Measurements from ENCODE around the gene RXRA. TPM values are rescaled to one million over a fixed set of nuclear protein-coding genes. Genes with fewer than 3 reads are reported as not detected.

RXRA gene
- total and polyA plus RNA-seq, 12 donors: 5.5 to 114 (median 71.3) TPM

GRCh38 chr9:134396825-134397224, 70.6 kb downstream of the RXRA start:
- no peaks in the 10 kb centered on the region for H3K27me3 ChIP-seq
- peaks cover 11 to 38% of the 10 kb centered on the region in 2 donors for H3K4me1 ChIP-seq (replicated peaks in 1 of 2)
- peaks cover 0 to 3% of the 10 kb centered on the region in 2 donors for H3K36me3 ChIP-seq (replicated peaks in 1 of 2)
- H3K4me3 ChIP-seq: no peak overlapping the region
- intact Hi-C loops (cut with DNase I): no loop called here
- H3K27ac ChIP-seq: peak overlapping the region in 2 of 5 donors; percentile 47 to 70
- TF ChIP-seq POLR2A (IDR thresholded peaks at IDR 0.05): no peak
- TF ChIP-seq CTCF (IDR thresholded peaks at IDR 0.05): peak in 1 of 6 experiments; percentile 5
- DNase-seq: no peak
- H3K9me3 ChIP-seq (replicated peaks in 1 of 3): no peaks in the 10 kb centered on the region
- 43 to 56% (median 48%) methylated on average over 5 to 8 of the region's 8 CpGs; no CpG with 5 or more reads in 1 of the 4 donors for WGBS, 4 donors

- Histone ChIP-seq H3K27me3 (no peaks in the 10 kb centered on the region), H3K4me1 (replicated peaks in 1 of 2) (peaks cover 24 to 54% of the 10 kb centered on the region in 2 donors), H3K9me3 (replicated peaks in 1 of 3) (no peaks in the 10 kb centered on the region), H3K36me3 (replicated peaks in 1 of 2) (peaks cover 0 to 12% of the 10 kb centered on the region in 2 donors), H3K27ac (peak overlapping the region in 1 of 5 donors; percentile 16), H3K4me3 (no peak overlapping the region)
- TF ChIP-seq CTCF (IDR thresholded peaks at IDR 0.05): no peak
- no peak for TF ChIP-seq POLR2A (IDR thresholded peaks at IDR 0.05)
- WGBS, 4 donors: 88 to 100% (median 95%) methylated on average over 2 to 5 of the region's 5 CpGs
- intact Hi-C loops (cut with DNase I): no loop called here
- DNase-seq: no peak
Observed at GRCh38 chr9:134398756-134399155, 72.5 kb downstream of the RXRA start.

DNA sequence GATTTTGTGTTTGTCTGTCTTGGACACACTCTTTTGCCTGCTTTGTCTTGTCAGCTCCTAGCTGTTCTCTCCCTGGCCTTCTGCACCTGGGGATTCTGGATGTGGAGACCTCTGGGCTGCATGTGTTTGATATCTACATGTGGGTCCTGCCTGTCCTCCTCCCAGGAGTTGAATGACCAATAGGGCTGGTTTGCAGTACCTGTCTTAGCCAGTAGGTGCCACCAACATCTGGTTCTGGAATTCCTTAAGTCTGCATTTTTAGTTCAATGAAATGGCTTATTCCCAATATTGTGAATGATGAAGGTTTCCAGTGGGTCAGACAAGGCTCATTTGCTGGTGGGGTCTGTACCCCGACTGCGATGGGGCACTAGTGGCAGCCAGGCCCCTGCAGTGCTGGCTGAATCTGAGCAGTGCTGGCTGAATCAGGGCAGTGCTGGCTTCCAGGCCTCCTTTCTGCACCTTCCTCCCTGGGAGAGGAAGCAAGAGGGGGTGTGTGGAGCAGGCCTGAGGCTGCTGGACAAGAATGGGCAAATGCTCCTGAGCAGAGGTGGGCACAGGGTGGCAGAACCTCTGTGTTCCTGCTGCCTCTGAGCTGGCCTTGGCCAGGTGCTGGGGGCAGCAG, 73.3 kb downstream of the RXRA start:
- Histone ChIP-seq H3K36me3 (replicated peaks in 1 of 2) (peaks cover 0 to 12% of the 10 kb centered on the region in 2 donors), H3K27ac (peak overlapping the region in 1 of 5 donors; percentile 14), H3K4me1 (replicated peaks in 1 of 2) (peaks cover 32 to 59% of the 10 kb centered on the region in 2 donors), H3K27me3 (no peaks in the 10 kb centered on the region), H3K4me3 (no peak overlapping the region), H3K9me3 (replicated peaks in 1 of 3) (no peaks in the 10 kb centered on the region)
- intact Hi-C loops (cut with DNase I): no loop called here
- DNase-seq: peak in 1 of 7 donors; percentile 66
- TF ChIP-seq POLR2A (IDR thresholded peaks at IDR 0.05) (no peak), CTCF (IDR thresholded peaks at IDR 0.05) (peak in 5 of 6 experiments; percentile 24 to 55 (median 47))
- WGBS, 4 donors: 95 to 100% (median 98%) methylated on average over 2 of the region's 2 CpGs

DNA sequence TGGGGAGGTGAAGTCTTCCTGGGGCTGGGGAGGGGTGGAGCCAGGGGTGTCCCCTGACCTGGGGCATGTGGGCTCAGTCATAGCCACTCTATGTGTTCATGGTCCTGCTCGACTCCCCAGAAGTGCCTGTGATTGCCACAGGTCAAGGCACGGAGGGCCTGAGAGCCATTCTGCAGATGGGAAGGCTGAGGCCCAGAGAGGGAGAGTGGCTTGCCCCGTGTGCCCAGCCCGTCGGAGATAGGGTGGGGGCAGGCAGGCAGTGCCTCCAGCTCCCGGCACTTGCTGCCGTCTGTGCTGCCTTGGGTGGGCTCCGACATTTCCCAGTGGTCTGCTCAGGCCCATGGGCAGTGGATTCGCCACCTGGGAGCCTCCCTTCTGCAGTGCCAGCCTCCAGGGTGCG, 74.0 kb downstream of the RXRA start:
- 85 to 97% (median 94%) methylated on average over 5 to 10 of the region's 10 CpGs for WGBS, 4 donors
- Histone ChIP-seq H3K27ac (peak overlapping the region in 1 of 5 donors; percentile 14), H3K36me3 (replicated peaks in 1 of 2) (peaks cover 0 to 12% of the 10 kb centered on the region in 2 donors), H3K4me1 (replicated peaks in 1 of 2) (peaks cover 31 to 59% of the 10 kb centered on the region in 2 donors), H3K9me3 (replicated peaks in 1 of 3) (no peaks in the 10 kb centered on the region), H3K4me3 (no peak overlapping the region), H3K27me3 (no peaks in the 10 kb centered on the region)
- intact Hi-C loops (cut with DNase I): no loop called here
- TF ChIP-seq POLR2A (IDR thresholded peaks at IDR 0.05) (no peak), CTCF (IDR thresholded peaks at IDR 0.05) (no peak)
- DNase-seq: no peak

Data from adrenal gland (tissue), 12 donors.